Fibroblast of lung (primary cell): ENCODE data around the gene LCNL1. TPM values are rescaled to one million over a fixed set of nuclear protein-coding genes. Genes with fewer than 3 reads are reported as not detected.

Source experiments
- DNase-seq, 2 donors: peaks; one replicate each; pipeline versions ENCODE4 v3.0.0 to v3.0.0-alpha.2; 2010; ENCODE audit warnings: low read depth in 2 of 2
- H2AFZ ChIP-seq: 2 replicates; pipeline ENCODE4 v1.5.1; 2012; ENCODE audit warnings: low read length, control low read depth, inconsistent platforms
- H3K27ac ChIP-seq: 2 replicates; pipeline ENCODE4 v1.5.1; 2011; ENCODE audit warnings: low read length, control low read depth; ENCODE audit not compliant: insufficient read depth
- H3K27me3 ChIP-seq: 2 replicates; pipeline ENCODE4 v1.5.1; 2011; ENCODE audit warnings: mild to moderate bottlenecking, low read length; ENCODE audit not compliant: control insufficient read depth, insufficient read depth
- H3K36me3 ChIP-seq: 2 replicates; pipeline ENCODE4 v1.5.1; 2011; ENCODE audit warnings: low read length; ENCODE audit not compliant: control insufficient read depth, insufficient read depth
- H3K4me1 ChIP-seq: 2 replicates; pipeline ENCODE4 v1.5.1; 2011; ENCODE audit warnings: low read length; ENCODE audit not compliant: control insufficient read depth, insufficient read depth; ENCODE audit errors: extremely low read depth
- H3K4me2 ChIP-seq: 2 replicates; pipeline ENCODE4 v1.5.1; 2011; ENCODE audit warnings: low read length, control low read depth; ENCODE audit not compliant: insufficient read depth; ENCODE audit errors: extremely low read depth
- H3K4me3 ChIP-seq, 4 experiments: fragments of 200-600 bp in 1 of 4; sonication (generic) in 1 of 4; replicated peaks in 1 of 4; 2 replicates each; pipeline ENCODE4 v1.5.1; 2011 to 2016; ENCODE audit warnings: low read length in 4 of 4, low read depth in 3 of 4, mild to moderate bottlenecking in 3 of 4, control low read depth in 2 of 4, inconsistent platforms in 1 of 4, mixed read lengths in 1 of 4; ENCODE audit not compliant: insufficient read depth in 1 of 4; ENCODE audit errors: control extremely low read depth in 1 of 4
- H3K79me2 ChIP-seq: 2 replicates; pipeline ENCODE4 v1.5.1; 2012; ENCODE audit warnings: mild to moderate bottlenecking, low read length, inconsistent platforms; ENCODE audit not compliant: control insufficient read depth, insufficient read depth
- H3K9ac ChIP-seq: 2 replicates; pipeline ENCODE4 v1.5.1; 2011; ENCODE audit warnings: mild to moderate bottlenecking, low read length, control low read depth; ENCODE audit not compliant: insufficient read depth
- H3K9me3 ChIP-seq: 2 replicates; pipeline ENCODE4 v1.5.1; 2012; ENCODE audit warnings: low read depth, low read length; ENCODE audit not compliant: control insufficient read depth, insufficient read depth
- H4K20me1 ChIP-seq: 2 replicates; pipeline ENCODE4 v1.5.1; 2011; ENCODE audit warnings: low read length; ENCODE audit not compliant: control insufficient read depth, insufficient read depth; ENCODE audit errors: extremely low read depth
- EZH2 ChIP-seq: IDR thresholded peaks from 2 replicates; pipeline ENCODE4 v1.5.1; 2012; ENCODE audit warnings: low read length, control low read depth, mild to moderate bottlenecking; ENCODE audit errors: missing control alignments
- polyA plus RNA-seq, 2 donors: library from polyadenylated mRNA; depleted of rRNA in 1 of 2; stranded (reverse) in 1 of 2; unstranded in 1 of 2; fragments of >200 nt; gene quantifications; 2 replicates each; pipeline ENCODE4 v1.2.1, GENCODE V29; 2011 to 2012; ENCODE audit warnings: missing spikeins in 1 of 2
- total RNA-seq: library from RNA; depleted of rRNA; stranded (reverse); fragments of >200 nt; gene quantifications from 2 replicates; pipeline ENCODE4 v1.2.1, GENCODE V29; 2014
- TF ChIP-seq, protein P1 (sequence below), 2 donors: IDR thresholded peaks in 1 of 2; conservative IDR thresholded peaks in 1 of 2; 1 replicate in 1 of 2; 2 replicates in 1 of 2; pipeline ENCODE4 v1.5.1; 2011 to 2012; ENCODE audit warnings: low read length in 2 of 2, control low read depth in 1 of 2, inconsistent platforms in 1 of 2, low read depth in 1 of 2, mild to moderate bottlenecking in 1 of 2

The LCNL1 gene
- total and polyA plus RNA-seq, 2 donors (not counting 1 experiment from before 2014, with no cell fraction given), result 1.4 to 6.3 TPM

GRCh38 chr9:136985853-136986252 is 3.1 kb downstream of the LCNL1 start:
- peaks cover 26% of the 10 kb centered on the region for H3K27me3 ChIP-seq
- H3K9me3 ChIP-seq, result no peaks in the 10 kb centered on the region
- no peak overlapping the region for H3K4me2 ChIP-seq
- no peaks in the 10 kb centered on the region for H3K4me1 ChIP-seq
- H3K4me3 ChIP-seq, result no peak overlapping the region
- no peak overlapping the region for H3K27ac ChIP-seq
- H4K20me1 ChIP-seq, result no peaks in the 10 kb centered on the region
- no peaks in the 10 kb centered on the region for H3K79me2 ChIP-seq
- no peak overlapping the region for H3K9ac ChIP-seq
- DNase-seq, result no peak
- no peak for TF ChIP-seq EZH2
- TF ChIP-seq, protein P1, sequence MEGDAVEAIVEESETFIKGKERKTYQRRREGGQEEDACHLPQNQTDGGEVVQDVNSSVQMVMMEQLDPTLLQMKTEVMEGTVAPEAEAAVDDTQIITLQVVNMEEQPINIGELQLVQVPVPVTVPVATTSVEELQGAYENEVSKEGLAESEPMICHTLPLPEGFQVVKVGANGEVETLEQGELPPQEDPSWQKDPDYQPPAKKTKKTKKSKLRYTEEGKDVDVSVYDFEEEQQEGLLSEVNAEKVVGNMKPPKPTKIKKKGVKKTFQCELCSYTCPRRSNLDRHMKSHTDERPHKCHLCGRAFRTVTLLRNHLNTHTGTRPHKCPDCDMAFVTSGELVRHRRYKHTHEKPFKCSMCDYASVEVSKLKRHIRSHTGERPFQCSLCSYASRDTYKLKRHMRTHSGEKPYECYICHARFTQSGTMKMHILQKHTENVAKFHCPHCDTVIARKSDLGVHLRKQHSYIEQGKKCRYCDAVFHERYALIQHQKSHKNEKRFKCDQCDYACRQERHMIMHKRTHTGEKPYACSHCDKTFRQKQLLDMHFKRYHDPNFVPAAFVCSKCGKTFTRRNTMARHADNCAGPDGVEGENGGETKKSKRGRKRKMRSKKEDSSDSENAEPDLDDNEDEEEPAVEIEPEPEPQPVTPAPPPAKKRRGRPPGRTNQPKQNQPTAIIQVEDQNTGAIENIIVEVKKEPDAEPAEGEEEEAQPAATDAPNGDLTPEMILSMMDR (conservative IDR thresholded peaks at IDR 0.05 in 1 of 2, IDR thresholded peaks at IDR 0.05 in 1 of 2; ENCODE audit: low read depth in 1 of 2, low read length in 2 of 2), result no peak
- H3K36me3 ChIP-seq, result no peaks in the 10 kb centered on the region
- H2AFZ ChIP-seq, result no peak overlapping the region

GRCh38 chr9:136988872-136989271 is 6.1 kb downstream of the LCNL1 start:
- Histone ChIP-seq H3K79me2 (peaks cover 4% of the 10 kb centered on the region), H3K36me3 (no peaks in the 10 kb centered on the region), H3K9ac (no peak overlapping the region), H3K4me2 (no peak overlapping the region), H3K9me3 (no peaks in the 10 kb centered on the region), H3K4me3 (no peak overlapping the region), H3K27ac (no peak overlapping the region), H3K27me3 (peaks cover 23% of the 10 kb centered on the region), H3K4me1 (peaks cover 5% of the 10 kb centered on the region), H2AFZ (no peak overlapping the region), H4K20me1 (no peaks in the 10 kb centered on the region)
- TF ChIP-seq EZH2, result no peak
- no peak for DNase-seq

DNA sequence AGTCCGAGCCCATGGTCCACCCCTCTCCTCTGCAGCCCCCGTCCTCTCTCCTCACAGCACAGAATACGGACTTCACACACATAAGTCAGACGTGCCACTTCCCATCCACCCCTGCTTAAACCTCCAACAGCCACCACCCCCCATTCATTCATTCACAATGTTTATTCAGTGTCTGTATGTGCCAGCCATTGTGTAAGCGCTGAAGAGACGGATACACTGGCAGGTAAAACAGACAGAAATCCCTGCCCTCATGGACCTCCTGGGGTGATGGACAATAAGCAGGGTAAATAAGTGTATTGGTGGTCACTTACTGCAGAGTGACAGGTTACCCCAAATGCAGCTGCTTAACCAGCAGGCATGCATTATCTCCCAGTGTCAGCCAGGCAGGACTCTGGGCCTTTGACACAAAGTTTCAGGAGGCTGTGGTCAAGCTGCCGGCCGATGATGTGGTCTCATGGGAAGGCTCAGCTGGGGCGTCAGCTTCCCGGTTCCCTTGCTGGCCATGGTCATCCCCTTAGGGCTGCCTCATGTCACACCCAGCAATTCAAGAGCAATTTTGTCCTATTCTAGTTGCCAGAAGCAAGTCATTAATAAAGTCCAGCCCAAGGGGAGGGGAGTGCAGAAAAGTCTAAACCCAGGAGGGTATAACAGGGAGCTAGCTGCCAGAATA is 7.6 kb downstream of the LCNL1 start:
- H4K20me1 ChIP-seq, result no peaks in the 10 kb centered on the region
- no peak overlapping the region for H3K27ac ChIP-seq
- peaks cover 2% of the 10 kb centered on the region for H3K36me3 ChIP-seq

More for the DNA sequence above, 7.6 kb downstream of the LCNL1 start:
- Histone ChIP-seq H3K27me3 (peaks cover 9% of the 10 kb centered on the region), H3K4me2 (no peak overlapping the region), H3K79me2 (peaks cover 4% of the 10 kb centered on the region), H3K4me3 (no peak overlapping the region), H3K4me1 (peaks cover 5% of the 10 kb centered on the region), H3K9me3 (no peaks in the 10 kb centered on the region), H2AFZ (no peak overlapping the region), H3K9ac (no peak overlapping the region)
- no peak for TF ChIP-seq EZH2
- TF ChIP-seq, protein P1 (conservative IDR thresholded peaks at IDR 0.05 in 1 of 2, IDR thresholded peaks at IDR 0.05 in 1 of 2; ENCODE audit: low read depth in 1 of 2, low read length in 2 of 2), result no peak
- no peak for DNase-seq
